Activated T-cell treated with anti-CD3 and anti-CD28 coated beads, Interleukin-2, amount 50 U/mL, for 48 hours (primary cell): ENCODE results near the gene TRMT1.
"Not testable (repeated sequence)": the region's sequence is repeated elsewhere in the genome, so short reads cannot be mapped to it uniquely, and the experiment has no call there.

Source experiments
- DNase-seq, 2 experiments: peaks; one replicate each; pipeline ENCODE4 v3.0.0-alpha.2; 2020

TRMT1 gene

GRCh38 chr19:13116282-13117175 is at the start of gene TRMT1:
Gene TRMT1 (minus strand): TSS chr19:13116740. CDS start chr19:13116399, 341 bp downstream.
- DNase-seq = peak; percentile 95 to 96

GRCh38 chr19:13166151-13166550 is 49.6 kb upstream of the TRMT1 start:
- not testable (repeated sequence) for DNase-seq

DNA sequence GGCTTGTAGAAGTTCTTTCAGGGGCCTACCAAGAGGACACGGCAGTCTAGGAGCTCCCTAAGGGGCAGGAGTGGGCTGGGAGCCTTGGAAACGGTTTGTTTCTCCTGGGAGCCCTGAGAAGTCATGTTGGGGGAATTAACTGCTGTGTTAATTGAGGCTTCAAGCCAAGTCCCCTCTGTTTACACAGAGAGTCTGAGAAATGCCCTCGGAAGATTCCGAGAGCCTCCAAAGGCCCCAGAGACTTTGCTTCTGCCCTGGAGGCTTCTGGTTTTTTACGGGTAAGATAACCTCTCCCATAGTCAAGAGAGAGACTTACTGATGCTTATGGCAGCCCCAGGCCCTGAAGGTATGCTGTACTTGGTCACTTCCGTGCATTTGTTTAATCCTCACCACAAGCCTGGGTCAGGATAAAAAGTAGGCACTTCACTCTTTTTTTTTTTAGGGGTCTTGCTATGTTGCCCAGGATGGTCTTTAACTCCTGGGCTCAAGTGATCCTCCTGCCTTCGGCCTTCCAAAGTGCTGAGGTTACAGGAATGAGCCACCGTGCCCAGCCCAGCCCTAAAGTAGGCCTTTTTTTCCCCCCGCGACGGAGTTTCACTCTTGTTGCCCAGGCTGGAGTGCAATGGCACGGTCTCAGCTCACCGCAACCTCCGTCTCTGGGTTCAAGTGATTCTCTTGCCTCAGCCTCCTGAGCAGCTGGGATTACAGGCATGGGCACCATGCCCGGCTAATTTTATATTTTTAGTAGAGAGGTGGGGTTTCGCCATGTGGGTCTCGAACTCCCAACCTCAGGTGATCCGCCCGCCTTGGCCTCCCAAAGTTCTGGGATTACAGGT is 48.8 kb upstream of the TRMT1 start:
- DNase-seq = no peak

- DNase-seq = peak; percentile 65 to 70
These were observed 48.0 kb upstream of the TRMT1 start for GRCh38 chr19:13164343-13165161.

DNA sequence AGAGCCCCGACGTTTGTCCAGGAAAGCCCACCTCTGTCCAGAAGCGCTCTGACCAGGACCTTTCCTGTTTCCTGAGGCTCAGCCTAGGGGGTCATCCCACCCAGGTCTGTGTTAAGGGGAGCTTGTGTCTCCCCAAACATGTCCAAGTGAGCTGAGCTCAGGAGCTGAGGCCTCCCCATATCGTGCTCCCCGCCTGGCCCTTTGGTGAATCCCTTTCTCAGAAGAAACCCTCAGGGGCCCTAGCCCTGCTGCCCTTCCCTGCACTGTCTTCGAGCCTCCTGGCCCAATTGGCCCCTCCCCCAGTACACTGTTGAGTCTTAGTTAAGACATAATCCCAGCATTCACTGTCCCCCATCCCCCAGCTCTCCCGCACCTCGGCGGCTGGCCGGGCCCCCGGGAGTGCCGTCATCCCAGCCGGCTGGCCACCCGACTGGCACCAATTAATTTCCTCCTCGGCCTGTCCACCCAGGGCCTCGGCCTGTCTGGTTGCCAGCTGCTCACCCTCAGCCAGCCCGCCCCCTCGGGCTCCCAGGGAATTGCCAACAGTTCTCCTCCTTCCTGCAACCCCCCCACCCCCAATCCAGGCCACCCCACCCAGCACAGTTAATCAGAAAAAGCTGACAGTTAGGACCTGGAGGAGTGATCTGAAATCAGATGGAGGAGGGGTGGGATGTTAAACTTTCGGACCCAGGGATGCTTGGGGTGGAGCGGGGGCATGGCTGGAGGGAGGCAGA is 47.2 kb upstream of the TRMT1 start:
- peak; percentile 77 to 78 for DNase-seq

GRCh38 chr19:13162724-13163608 is 46.4 kb upstream of the TRMT1 start:
- DNase-seq = peak; percentile 94 to 95

DNA sequence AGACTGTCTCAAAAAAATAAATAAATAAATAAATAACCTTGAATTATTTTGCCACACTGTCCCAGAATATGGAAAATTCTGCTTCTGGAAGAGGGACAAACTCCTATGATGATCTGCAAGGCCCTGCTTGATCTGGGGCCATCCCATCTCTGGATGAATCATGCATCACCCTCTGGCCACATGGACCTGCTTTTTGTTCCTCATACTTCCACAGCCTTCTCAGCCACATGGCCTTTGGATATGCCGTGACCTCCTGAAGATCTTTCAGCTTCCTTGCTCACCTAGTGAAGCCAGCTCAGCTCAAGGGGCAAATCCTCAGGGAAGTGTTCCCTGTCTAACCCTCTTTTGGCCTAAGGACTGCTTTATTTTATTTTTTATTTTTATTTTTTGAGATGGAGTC is 44.0 kb upstream of the TRMT1 start:
- DNase-seq = no peak

- no peak for DNase-seq
These were observed 43.2 kb upstream of the TRMT1 start for GRCh38 chr19:13159713-13160112.

DNA sequence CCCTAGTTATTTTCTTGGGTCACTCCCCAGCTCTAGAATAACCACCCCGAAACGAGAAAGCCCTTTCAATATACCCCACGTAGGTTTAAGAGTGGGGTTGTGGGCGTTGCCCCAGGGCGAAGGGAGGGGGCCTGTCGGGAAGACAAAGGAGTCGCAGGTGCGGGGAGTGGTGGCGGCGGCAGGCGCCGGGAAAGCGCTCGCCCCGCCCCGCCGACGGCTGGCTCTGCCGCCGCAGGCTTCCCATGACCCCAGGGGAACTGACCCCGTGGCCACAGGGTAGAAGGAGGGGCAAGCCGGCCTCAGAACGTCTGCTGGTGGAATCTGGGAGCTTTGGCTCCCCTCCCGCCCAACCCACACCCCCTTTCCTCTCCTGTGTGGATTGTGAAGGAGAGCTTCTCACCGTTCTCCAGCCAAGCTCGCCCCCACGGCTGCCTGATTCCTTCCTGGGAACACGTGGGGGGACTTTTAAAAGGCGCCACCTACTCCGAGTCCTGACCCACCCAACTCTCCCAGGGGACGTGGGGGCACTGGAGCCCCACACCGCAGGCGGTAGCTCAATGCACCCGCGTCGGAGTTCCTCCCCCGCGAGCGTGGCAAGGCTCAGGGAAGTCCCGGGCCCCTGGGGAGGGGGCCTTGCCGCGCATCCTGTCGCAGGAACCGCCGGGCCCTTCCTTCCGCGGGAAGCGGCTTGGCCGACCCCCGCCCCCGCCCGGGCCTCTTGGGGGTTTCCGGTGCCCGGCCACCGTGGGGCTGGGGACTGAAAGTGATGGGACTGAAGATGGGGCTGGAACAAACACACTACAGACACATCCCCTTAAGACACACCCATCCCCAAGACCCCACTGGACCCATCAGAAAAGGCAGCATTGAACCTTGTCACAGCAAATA is 39.2 kb upstream of the TRMT1 start:
- peak; percentile 77 to 81 for DNase-seq

- DNase-seq = peak; percentile 87 to 88
These were observed 38.5 kb upstream of the TRMT1 start for GRCh38 chr19:13154911-13155471.

DNA sequence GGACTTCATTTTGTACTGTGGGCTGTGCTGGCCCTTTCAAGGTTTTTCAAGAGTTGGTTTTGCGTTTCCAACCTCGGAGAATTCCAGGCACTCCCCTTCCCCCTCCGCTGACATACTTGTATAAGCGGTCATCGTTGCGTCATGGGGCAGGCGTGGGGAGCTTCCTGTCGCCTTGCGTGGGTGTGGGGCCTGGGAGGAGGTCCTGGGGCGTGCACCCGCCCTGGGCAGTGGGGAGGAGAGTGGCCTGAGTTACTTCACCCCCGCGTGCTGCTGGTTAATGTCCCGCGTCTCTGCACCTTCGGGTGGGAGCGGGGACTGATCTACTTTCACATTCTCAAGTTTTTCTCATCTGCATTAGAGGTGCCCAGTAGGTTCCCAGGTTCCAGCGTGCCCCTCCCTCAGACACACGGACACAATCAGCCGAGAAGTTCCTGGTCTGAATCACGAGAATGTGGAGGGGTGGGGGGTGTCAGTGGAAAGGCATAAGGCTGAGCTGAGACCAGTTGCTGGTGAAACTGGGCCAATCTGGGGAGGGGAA is 37.8 kb upstream of the TRMT1 start:
- DNase-seq = peak; percentile 79 to 80

DNA sequence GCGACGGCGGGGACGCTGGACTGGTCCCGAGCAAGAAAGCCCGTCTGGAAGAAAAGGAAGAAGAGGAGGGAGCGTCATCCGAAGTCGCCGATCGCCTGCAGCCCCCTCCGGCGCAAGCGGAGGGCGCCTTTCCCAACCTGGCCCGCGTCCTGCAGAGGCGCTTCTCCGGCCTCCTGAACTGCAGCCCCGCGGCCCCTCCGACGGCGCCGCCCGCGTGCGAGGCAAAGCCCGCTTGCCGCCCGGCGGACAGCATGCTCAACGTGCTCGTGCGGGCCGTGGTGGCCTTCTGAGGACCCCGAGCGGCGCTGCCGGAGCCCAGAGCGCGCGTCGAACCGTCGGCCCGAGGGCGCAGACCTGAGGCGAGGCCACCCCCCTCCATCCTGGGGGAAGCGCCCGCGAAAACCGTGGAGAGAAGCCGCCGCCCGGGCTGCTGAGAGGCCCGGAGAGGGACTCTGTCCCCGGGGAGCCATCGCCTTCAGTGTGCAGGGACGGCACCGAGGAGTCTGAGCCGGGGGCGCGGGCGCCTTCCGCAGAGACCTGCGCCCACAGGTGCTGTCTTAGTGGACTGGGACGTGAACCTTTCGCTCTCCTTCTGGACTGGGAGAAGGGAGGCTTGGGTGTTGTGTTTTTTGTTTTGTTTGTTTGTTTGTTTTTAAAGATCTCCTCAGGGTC is 37.2 kb upstream of the TRMT1 start:
- DNase-seq = peak in 1 of 2 experiments; percentile 45

DNA sequence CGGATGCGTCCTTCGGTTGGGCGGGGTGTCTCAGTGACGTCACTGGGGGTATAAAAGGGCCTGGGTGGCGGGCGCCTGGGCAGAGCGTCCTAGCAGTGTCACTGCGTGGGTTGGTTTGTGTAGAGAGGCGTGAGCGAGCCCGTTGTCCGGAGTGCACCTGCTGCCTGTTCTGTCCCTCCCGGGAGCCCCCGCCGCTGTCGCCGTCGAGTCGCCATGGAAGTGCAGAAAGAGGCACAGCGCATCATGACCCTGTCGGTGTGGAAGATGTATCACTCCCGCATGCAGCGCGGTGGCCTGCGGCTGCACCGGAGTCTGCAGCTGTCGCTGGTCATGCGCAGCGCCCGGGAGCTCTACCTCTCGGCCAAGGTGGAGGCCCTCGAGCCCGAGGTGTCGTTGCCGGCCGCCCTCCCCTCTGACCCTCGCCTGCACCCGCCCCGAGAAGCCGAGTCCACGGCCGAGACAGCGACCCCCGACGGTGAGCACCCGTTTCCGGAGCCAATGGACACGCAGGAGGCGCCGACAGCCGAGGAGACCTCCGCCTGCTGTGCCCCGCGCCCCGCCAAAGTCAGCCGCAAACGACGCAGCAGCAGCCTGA is 36.5 kb upstream of the TRMT1 start:
- DNase-seq = peak; percentile 99 to 100

GRCh38 chr19:13152356-13152973 is 35.9 kb upstream of the TRMT1 start:
- DNase-seq = no peak

DNA sequence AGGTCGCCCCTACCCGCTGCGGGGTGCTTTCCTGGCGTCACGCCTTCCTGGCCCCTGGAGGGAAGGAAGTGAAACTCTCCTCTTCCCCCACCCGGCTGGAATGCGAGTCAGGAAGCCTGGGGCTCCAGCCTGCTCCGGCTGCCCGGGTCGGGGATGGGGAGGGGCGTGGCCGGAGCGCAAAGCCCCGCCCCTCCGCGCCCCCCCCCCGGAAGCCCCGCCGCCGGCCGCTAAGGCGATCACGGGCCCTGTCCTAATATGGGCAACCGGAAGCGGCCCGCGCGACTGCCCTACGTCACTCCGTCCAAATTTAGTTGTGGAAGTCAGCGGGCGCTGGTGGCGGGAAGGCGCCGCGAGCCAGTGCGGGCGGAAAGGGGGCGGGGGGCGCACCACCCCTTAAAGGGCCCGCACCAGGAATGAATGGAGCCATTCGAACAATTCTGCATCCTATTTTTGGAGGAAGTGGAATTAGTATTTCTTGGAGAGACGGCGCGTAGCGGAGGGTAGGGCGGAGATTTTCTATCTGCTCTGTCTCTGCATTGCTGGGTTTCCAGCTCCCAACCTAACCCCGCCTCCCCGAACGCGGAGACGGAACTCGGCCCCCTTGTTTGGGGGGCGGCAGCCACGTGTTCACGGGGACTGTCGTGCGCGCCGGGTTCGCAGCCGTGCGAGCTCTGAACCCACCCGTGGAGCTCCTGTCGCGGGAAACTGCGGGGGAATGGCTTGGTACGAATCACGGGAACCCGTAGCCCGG is 35.2 kb upstream of the TRMT1 start:
- peak; percentile 96 for DNase-seq

GRCh38 chr19:13150931-13151604 is 34.5 kb upstream of the TRMT1 start:
- DNase-seq = peak in 1 of 2 experiments; percentile 62
